ENCODE measurements around the gene IGF2BP2. TPM values are rescaled to one million over a fixed set of nuclear protein-coding genes. Genes with fewer than 3 reads are reported as not detected.

IGF2BP2 gene
- total and polyA plus RNA-seq, 2 of the 13 experiments (the other 11 are each of a cell fraction or from before 2014, with no cell fraction given): 6.5 to 46.0 TPM

GRCh38 chr3:185759512-185759911, 65.3 kb downstream of the IGF2BP2 start:
- intact Hi-C loops (cut with micrococcal nuclease; ENCODE audit: unreplicated experiment): no loop called here
- H3K4me1 ChIP-seq (ENCODE audit: insufficient read depth, low read length): peaks cover 73% of the 10 kb centered on the region
- in situ Hi-C loops (cut with HindIII; ENCODE audit: extremely low pct_ligation_motif_present, low pct_unique_long_range_greater_than_20kb): no loop called here
- ChIA-PET POLR2A (no interaction called here), CTCF (ENCODE audit: low intra/inter-chr PET ratio, low total read pairs) (interaction anchor here (1.3 kb wide), 1 partner anchor 8 kb away, joined by 3 read pairs; no protein-coding TSS in a partner anchor)
- no TSS peak for BruUV-seq (replicated peaks)
- WGBS (ENCODE audit: low lambda C conversion rate): 99% methylated on average over 6 of the region's 6 CpGs
- H3K9me3 ChIP-seq (ENCODE audit: low read length): no peaks in the 10 kb centered on the region
- no peaks in the 10 kb centered on the region for H3K27me3 ChIP-seq (ENCODE audit: control insufficient read depth in 1 of 2, insufficient read depth in 2 of 2, low read length in 2 of 2)
- DNase-seq (ENCODE audit: low spot score): no peak
- no peak overlapping the region for H3K4me3 ChIP-seq (replicated peaks in 1 of 3; ENCODE audit: insufficient read depth in 1 of 3, low read depth in 2 of 3, low read length in 3 of 3)
- H3K79me2 ChIP-seq (ENCODE audit: insufficient read depth, low read length): peaks cover 97% of the 10 kb centered on the region
- ATAC-seq: no peak
- no peak overlapping the region for H2AFZ ChIP-seq (ENCODE audit: low read length)
- peaks cover 16 to 25% of the 10 kb centered on the region in 2 experiments for H3K36me3 ChIP-seq (replicated peaks in 1 of 2; ENCODE audit: control insufficient read depth in 1 of 2, insufficient read depth in 2 of 2, low read length in 2 of 2)
- H4K20me1 ChIP-seq (ENCODE audit: insufficient read depth, low read length): peaks cover 97% of the 10 kb centered on the region
- no peak overlapping the region for H3K4me2 ChIP-seq (ENCODE audit: low read depth, low read length)
- no peak overlapping the region for H3K9ac ChIP-seq (ENCODE audit: insufficient read depth, low read depth, low read length)
- FAIRE-seq: no peak
- H3K27ac ChIP-seq (ENCODE audit: extremely low read length, insufficient read depth, low read length): no peak overlapping the region
- TF ChIP-seq TERF1 (CRISPR knock-in tag; IDR thresholded peaks at IDR 0.05): no peak
- TF ChIP-seq BRD4 (CRISPR knock-in tag; IDR thresholded peaks at IDR 0.05): no peak
- TF ChIP-seq GMEB2 (CRISPR knock-in tag; IDR thresholded peaks at IDR 0.05; ENCODE audit: low read depth): no peak
- TF ChIP-seq CEBPG (CRISPR knock-in tag; IDR thresholded peaks at IDR 0.05): no peak
- TF ChIP-seq ZNF276 (CRISPR knock-in tag; IDR thresholded peaks at IDR 0.05; ENCODE audit: low read depth): no peak
- no peak for TF ChIP-seq POGZ (CRISPR knock-in tag; IDR thresholded peaks at IDR 0.05)
- TF ChIP-seq NR2F2 (IDR thresholded peaks at IDR 0.05; ENCODE audit: borderline replicate concordance, low read depth): no peak
- TF ChIP-seq CCAR2 (optimal IDR thresholded peaks at IDR 0.05; ENCODE audit: low read depth, low read length): no peak
- TF ChIP-seq ZBTB7B (CRISPR knock-in tag; IDR thresholded peaks at IDR 0.05): no peak
- TF ChIP-seq ZBED4 (CRISPR knock-in tag; IDR thresholded peaks at IDR 0.05; ENCODE audit: borderline replicate concordance): no peak
- TF ChIP-seq DZIP1 (CRISPR knock-in tag; IDR thresholded peaks at IDR 0.05): no peak
